Esophagus squamous epithelium (tissue), 4 donors: ENCODE data around the gene CCNH.

ENCODE experiments used
- CTCF ChIP-seq, 6 experiments: fragments of 450-650 bp in 4 of 6; fragments of 200-600 bp in 2 of 6; sonication (generic) in 2 of 6; IDR thresholded peaks; one replicate each; pipeline ENCODE4 v1.5.1; 2016 to 2019; ENCODE audit warnings: antibody characterized with exemption in 6 of 6, mild to moderate bottlenecking in 4 of 6, moderate library complexity in 4 of 6
- POLR2A ChIP-seq, 4 donors: fragments of 450-650 bp; IDR thresholded peaks; one replicate each; pipeline ENCODE4 v1.6.1; 2017; ENCODE audit warnings: antibody characterized with exemption in 4 of 4, mild to moderate bottlenecking in 4 of 4, moderate library complexity in 3 of 4

DNA sequence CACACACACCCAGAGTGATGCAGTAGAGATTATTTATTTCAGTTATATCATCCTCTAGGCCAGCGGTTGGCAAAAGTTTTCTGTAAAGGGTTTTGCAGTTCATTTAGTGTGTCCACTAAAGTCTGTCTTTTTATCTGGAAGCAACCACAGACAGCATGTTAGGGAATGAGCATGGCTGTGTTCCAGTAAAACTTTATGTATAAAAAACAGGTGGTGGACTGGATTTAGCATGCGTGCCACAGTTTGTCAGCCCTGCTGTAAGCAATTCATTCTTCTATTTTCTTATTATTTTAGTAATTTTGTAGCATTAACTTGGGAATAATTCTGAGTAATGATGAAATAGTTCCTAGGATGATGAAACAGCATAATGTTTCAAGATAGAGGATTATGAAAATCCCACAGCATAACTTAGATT is 51.7 kb downstream of the CCNH start:
- TF ChIP-seq CTCF (IDR thresholded peaks at IDR 0.05) (no peak), POLR2A (IDR thresholded peaks at IDR 0.05) (no peak)
